ENCODE data around the gene PCDHGC4. TPM values are rescaled to one million over a fixed set of nuclear protein-coding genes. Genes with fewer than 3 reads are reported as not detected.

PCDHGC4 gene
- 0.38 and 0.81 TPM in 2 replicates for total RNA-seq

DNA sequence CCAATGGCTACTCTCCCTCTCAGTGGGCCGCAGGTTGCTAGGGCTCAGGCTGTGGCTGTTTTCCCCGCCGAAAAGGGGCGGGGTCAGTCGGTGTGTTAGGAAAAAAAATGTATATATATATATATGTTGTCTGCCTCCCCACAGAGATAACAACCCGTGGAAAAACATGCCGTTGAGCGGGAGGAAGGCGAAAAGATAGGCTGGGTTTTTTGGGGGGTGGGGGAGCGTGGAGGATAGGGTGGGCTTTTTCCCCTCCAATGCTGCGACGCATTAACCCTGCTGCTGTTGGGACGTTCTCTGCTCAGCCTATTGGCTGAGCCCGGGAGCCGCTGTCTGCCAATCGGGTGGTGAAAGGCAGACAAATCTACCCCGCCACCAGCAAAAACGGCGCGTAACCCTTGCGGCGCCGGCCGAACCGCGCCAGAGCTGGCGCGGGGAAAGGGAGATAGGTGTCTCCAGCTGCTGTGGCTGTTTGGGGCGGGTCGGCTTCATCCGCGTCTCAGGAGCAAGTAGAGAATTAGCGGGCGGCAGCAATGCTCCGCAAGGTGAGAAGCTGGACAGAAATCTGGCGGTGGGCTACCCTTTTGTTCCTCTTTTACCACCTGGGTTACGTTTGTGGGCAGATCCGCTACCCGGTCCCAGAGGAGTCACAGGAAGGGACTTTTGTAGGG lies at the start of gene PCDHGC4:
Gene PCDHGC4 (plus strand): TSS at position 390 of the 671 bp plus-strand sequence. CDS start 144 bp downstream, at position 534.

DNA sequence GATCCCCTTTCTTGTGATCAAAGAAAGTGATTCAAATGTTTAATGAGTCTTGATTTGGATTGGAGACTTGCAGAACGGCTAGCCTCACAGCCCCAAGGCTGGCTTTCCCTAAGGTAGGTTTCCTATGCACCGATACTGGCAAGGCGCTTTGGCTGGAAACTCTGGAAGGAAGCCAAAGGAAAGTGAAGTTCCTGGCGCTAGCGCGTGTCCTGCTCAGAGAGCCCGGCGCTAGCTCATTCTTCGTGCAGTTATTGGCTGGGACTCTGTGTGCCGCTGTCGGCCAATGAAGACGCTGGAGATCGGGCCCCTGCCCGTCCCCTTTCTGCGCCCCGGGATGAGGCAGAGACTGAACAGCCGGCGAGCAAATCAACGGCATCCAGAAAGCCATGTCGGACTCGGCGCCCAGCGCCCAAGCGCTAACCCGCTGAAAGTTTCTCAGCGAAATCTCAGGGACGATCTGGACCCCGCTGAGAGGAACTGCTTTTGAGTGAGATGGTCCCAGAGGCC lies 9.2 kb upstream of the PCDHGC4 start, which contains the start of gene PCDHGC3:
Gene PCDHGC3 (plus strand): TSS at position 342 of the 507 bp plus-strand sequence. CDS start 151 bp downstream, at position 493.

DNA sequence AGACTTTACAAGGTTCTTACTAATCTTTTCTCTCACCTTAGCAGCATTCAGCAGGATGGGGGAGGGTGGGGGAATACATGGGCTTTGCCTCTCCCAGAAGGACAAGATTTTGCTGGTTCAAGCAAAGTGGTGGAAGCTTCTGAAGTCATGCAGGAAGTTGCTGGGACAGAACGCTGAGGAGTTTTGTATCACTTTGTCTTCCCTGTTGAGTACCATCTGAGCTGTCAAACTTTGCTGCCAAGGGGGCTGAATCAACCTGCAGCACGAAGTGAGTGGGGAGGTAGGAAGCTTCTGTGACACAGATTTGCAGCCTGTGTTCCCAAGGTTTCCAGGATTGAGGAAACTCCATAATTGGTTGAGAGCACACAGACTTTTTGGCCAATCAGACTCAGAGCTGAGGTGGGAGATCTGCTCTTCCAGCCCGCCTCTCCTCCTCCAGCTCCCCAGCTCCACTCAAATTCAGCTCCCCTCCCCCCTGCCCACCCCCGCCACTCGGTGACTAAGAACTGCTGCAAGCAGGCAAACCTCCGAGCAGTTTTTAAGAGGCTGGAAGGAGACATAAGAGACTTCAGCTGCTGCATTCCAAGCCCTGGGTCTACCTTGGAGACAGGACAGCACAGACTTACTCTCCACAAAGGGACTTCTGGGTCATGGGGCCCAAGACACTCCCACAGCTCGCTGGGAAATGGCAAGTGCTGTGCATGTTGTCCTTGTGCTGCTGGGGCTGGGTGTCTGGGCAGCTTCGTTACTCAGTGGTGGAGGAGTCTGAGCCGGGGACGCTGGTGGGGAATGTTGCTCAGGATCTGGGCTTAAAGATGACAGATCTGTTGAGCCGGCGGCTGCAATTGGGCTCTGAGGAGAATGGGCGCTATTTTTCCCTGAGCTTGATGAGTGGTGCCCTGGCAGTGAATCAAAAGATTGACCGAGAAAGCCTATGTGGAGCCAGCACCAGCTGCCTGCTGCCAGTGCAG lies 4.0 kb downstream of the PCDHGC4 start, which contains the start of gene PCDHGC5:
Gene PCDHGC5 (plus strand): TSS at position 491 of the 971 bp plus-strand sequence. CDS start 160 bp downstream, at position 651.

Other genes starting within 250 kb of the PCDHGC4 start
- 0.16 and 1.0 TPM in 2 replicates for gene PCDHB15, start 239.6 kb upstream of the PCDHGC4 start, total RNA-seq
- gene SLC25A2, start 181.0 kb upstream of the PCDHGC4 start, total RNA-seq: 0.63 TPM in 1 of 2 replicates, not detected in the other
- gene TAF7, start 164.2 kb upstream of the PCDHGC4 start, total RNA-seq: 24.3 and 29.2 TPM in 2 replicates
- 0.33 and 0.51 TPM in 2 replicates for gene PCDHGA1, start 154.5 kb upstream of the PCDHGC4 start, total RNA-seq
- 1.1 and 4.1 TPM in 2 replicates for gene PCDHGA2, start 146.3 kb upstream of the PCDHGC4 start, total RNA-seq
- 0.65 and 2.5 TPM in 2 replicates for gene PCDHGA3, start 141.2 kb upstream of the PCDHGC4 start, total RNA-seq
- 0.49 and 2.9 TPM in 2 replicates for gene PCDHGB1, start 134.9 kb upstream of the PCDHGC4 start, total RNA-seq
- gene PCDHGA4, start 130.0 kb upstream of the PCDHGC4 start, total RNA-seq: 0.33 and 2.2 TPM in 2 replicates
- gene PCDHGB2, start 125.0 kb upstream of the PCDHGC4 start, total RNA-seq: 0.65 and 2.5 TPM in 2 replicates
- 0.33 and 1.5 TPM in 2 replicates for gene PCDHGA5, start 120.9 kb upstream of the PCDHGC4 start, total RNA-seq
- 0.98 and 3.8 TPM in 2 replicates for gene PCDHGB3, start 114.8 kb upstream of the PCDHGC4 start, total RNA-seq
- gene PCDHGA6, start 111.1 kb upstream of the PCDHGC4 start, total RNA-seq: 1.6 and 5.6 TPM in 2 replicates
- gene PCDHGA7, start 102.3 kb upstream of the PCDHGC4 start, total RNA-seq: 0.49 and 4.1 TPM in 2 replicates
- gene PCDHGB4, start 97.3 kb upstream of the PCDHGC4 start, total RNA-seq: 4.2 and 7.1 TPM in 2 replicates
- gene PCDHGA8, start 92.4 kb upstream of the PCDHGC4 start, total RNA-seq: under 0.01 and 0.89 TPM in 2 replicates
- gene PCDHGB5, start 87.1 kb upstream of the PCDHGC4 start, total RNA-seq: 10.6 and 15.8 TPM in 2 replicates
- gene PCDHGA9, start 82.3 kb upstream of the PCDHGC4 start, total RNA-seq: 0.98 and 6.1 TPM in 2 replicates
- gene PCDHGB6, start 77.0 kb upstream of the PCDHGC4 start, total RNA-seq: 2.0 and 6.3 TPM in 2 replicates
- 2.8 and 10.5 TPM in 2 replicates for gene PCDHGA10, start 72.0 kb upstream of the PCDHGC4 start, total RNA-seq
- gene PCDHGB7, start 67.4 kb upstream of the PCDHGC4 start, total RNA-seq: 5.1 and 18.1 TPM in 2 replicates
- gene PCDHGA11, start 64.0 kb upstream of the PCDHGC4 start, total RNA-seq: 5.4 and 10.4 TPM in 2 replicates
- 3.4 and 13.8 TPM in 2 replicates for gene PCDHGA12, start 54.5 kb upstream of the PCDHGC4 start, total RNA-seq
- gene PCDHGC3, start 9.1 kb upstream of the PCDHGC4 start, total RNA-seq: 36.5 and 60.1 TPM in 2 replicates
- 0.33 and 1.4 TPM in 2 replicates for gene PCDHGC5, start 4.1 kb downstream of the PCDHGC4 start, total RNA-seq
- gene DIAPH1, start 134.0 kb downstream of the PCDHGC4 start, total RNA-seq: 58.8 and 101 TPM in 2 replicates
- 48.2 and 49.1 TPM in 2 replicates for gene HDAC3, start 151.8 kb downstream of the PCDHGC4 start, total RNA-seq
- 4.6 and 5.8 TPM in 2 replicates for gene RELL2, start 152.0 kb downstream of the PCDHGC4 start, total RNA-seq
- gene FCHSD1, start 166.4 kb downstream of the PCDHGC4 start, total RNA-seq: 11.9 and 16.1 TPM in 2 replicates
- gene ARAP3, start 197.2 kb downstream of the PCDHGC4 start, total RNA-seq: 6.0 and 7.2 TPM in 2 replicates